Activated naive CD4-positive, alpha-beta T cell treated with anti-CD3 and anti-CD28 coated beads, Interleukin-2, amount 50 U/mL, for 72 hours (primary cell): ENCODE results near the gene RIMS4. TPM values are rescaled to one million over a fixed set of nuclear protein-coding genes. Genes with fewer than 3 reads are reported as not detected.
A peak's percentile ranks its signal among the peaks of the same experiment; 100 is the strongest.

Experiments used
- ATAC-seq, 2 donors: fragments of 150-1000 bp; cut with Tn5 transposase; 2 replicates each; pipeline ENCODE4 v1.10.0; 2021; ENCODE audit warnings: mild to moderate bottlenecking in 2 of 2, moderate library complexity in 2 of 2
- DNase-seq, 2 donors: peaks; one replicate each; pipeline ENCODE4 v3.0.0; 2021 to 2022; ENCODE audit warnings: low spot score in 2 of 2
- H3K27ac Mint-ChIP-seq, 2 donors: one replicate each; pipeline ENCODE4 v1.8.0; 2022; ENCODE audit warnings: mild to moderate bottlenecking in 2 of 2, mixed read lengths in 2 of 2
- H3K36me3 Mint-ChIP-seq, 2 donors: one replicate each; pipeline ENCODE4 v1.8.0; 2022; ENCODE audit warnings: mixed read lengths in 2 of 2
- H3K9me3 Mint-ChIP-seq, 2 donors: one replicate each; pipeline ENCODE4 v1.8.0; 2022; ENCODE audit warnings: mixed read lengths in 2 of 2
- total RNA-seq, 2 donors: library from RNA; stranded (reverse); gene quantifications; one replicate each; pipeline ENCODE4 v1.2.3, GENCODE V29; 2022

RIMS4 gene
- total RNA-seq, 2 donors from 2014 or later, result 0.18 TPM; not detected in 1

- DNase-seq (no peak), ATAC-seq (no peak)
- Mint-ChIP-seq H3K36me3 (no peaks in the 10 kb centered on the region), H3K27ac (no peak overlapping the region), H3K9me3 (no peaks in the 10 kb centered on the region)
Measured at GRCh38 chr20:44743080-44743701, 67.2 kb downstream of the RIMS4 start.

DNA sequence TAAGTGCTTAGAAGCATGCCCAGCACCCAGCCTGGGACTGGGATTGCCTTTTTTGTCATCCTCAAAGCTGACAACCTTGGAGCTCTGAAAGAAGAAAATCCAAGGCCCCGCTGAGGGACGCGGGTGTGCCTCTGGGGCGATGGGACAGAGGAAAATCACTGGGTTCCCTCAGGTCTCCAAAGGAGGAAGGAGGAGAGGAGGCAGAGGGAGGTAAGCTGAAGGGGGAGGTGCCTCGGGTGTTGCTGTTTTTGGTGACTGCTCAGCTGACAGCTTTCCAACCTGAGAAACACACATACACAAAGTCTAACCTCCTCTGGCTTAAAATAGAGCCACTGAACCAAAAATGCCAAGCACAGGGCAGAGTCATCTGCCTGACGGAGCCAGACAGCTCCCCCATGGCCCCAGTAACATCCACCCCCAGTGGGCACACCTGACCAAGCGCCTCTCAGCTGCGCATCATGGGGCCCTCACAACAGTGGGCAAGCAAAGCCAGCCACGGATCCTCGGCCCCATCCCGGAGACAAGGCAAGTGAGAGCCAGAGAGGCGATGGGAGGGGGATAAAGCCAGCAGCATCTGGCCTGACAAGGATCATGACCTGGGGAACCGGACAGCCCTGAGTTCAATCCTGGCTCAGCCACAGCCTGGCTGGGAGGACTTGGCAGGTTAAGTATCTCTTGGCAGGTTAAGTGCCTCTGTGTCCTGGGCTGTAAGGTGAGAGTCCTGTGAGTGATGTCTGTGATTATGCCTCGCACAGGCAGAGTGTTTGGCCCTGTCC, 67.9 kb downstream of the RIMS4 start:
- ATAC-seq (no peak), DNase-seq (no peak)
- Mint-ChIP-seq H3K36me3 (no peaks in the 10 kb centered on the region), H3K9me3 (peaks cover 0 to 2% of the 10 kb centered on the region in 2 donors), H3K27ac (no peak overlapping the region)

GRCh38 chr20:44739942-44740341, 70.4 kb downstream of the RIMS4 start:
- Mint-ChIP-seq H3K27ac (no peak overlapping the region), H3K9me3 (peaks cover 9 to 10% of the 10 kb centered on the region in 2 donors), H3K36me3 (peaks cover 12 to 16% of the 10 kb centered on the region in 2 donors)
- no peak for DNase-seq
- ATAC-seq, result no peak

- Mint-ChIP-seq H3K36me3 (peaks cover 12 to 16% of the 10 kb centered on the region in 2 donors), H3K9me3 (peaks cover 9 to 10% of the 10 kb centered on the region in 2 donors), H3K27ac (peak overlapping the region in 1 of 2 donors; percentile 24)
- DNase-seq, result peak; percentile 61 to 64
- peak; percentile 84 to 88 for ATAC-seq
Measured at GRCh38 chr20:44738813-44739477, 71.4 kb downstream of the RIMS4 start.

DNA sequence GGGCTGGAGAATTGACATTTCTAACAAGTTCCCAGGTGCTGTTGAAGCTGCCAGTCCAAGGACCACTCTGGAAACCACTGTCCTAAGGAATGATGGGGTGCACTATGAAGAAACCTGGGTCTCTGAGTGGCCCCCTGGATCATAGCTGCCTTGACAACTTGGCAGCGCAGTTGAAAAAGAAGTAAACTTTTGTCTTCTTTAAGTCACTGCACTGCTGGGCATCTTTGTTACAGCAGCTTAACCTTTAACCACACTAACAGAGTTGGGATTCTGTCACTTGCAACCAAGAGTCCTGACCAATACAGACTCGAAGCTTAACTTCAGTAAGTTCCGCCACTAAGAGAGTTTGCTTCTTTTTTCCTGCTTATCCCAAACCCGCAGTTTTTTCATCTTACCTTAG, 73.2 kb downstream of the RIMS4 start:
- Mint-ChIP-seq H3K27ac (peak overlapping the region in 1 of 2 donors; percentile 87), H3K9me3 (peaks cover 9 to 10% of the 10 kb centered on the region in 2 donors), H3K36me3 (peaks cover 12 to 16% of the 10 kb centered on the region in 2 donors)
- ATAC-seq (no peak), DNase-seq (no peak)

GRCh38 chr20:44736170-44737021, 74.0 kb downstream of the RIMS4 start:
- Mint-ChIP-seq H3K36me3 (peaks cover 12 to 16% of the 10 kb centered on the region in 2 donors), H3K9me3 (peaks cover 9 to 10% of the 10 kb centered on the region in 2 donors), H3K27ac (peak overlapping the region in 1 of 2 donors; percentile 87)
- DNase-seq (no peak), ATAC-seq (peak; percentile 52 to 73)

DNA sequence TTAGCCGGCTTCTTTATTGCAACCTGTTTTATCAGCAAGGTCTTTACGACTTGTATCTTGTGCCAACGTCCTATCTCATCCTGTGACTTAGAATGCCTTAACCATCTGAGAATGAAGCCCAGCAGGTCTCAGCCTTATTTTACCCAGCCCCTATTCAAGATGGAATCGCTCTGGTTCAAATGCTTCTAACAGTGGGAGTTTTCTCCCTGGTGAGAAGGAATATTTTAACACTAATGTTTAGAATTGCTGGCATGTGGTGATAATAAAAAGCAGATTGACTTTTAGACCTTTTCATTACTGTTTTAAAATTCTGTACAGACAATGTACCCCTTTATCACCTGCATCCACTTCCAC, 74.6 kb downstream of the RIMS4 start:
- peaks cover 12 to 16% of the 10 kb centered on the region in 2 donors for H3K36me3 Mint-ChIP-seq
- DNase-seq (no peak), ATAC-seq (no peak)

DNA sequence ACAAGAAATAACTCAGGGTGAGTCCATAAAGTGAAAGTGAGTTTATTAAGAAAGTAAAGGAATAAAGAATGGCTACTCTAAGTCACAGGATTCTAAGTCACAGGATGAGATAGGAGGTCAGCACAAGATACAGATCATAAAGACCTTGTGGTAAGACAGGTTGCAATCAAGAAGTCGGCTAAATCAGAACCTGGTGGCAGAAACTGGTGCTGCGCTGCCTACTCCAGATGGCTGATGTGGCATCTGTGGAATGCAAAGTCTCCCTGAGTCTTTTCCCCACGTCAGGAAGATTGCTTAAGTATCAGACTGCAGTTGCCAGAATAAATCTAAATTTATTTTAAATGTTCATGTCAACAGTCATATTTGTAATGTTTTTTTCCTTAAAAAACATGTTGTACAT, 75.4 kb downstream of the RIMS4 start:
- H3K9me3 Mint-ChIP-seq, result peaks cover 9 to 10% of the 10 kb centered on the region in 2 donors
- peaks cover 12 to 16% of the 10 kb centered on the region in 2 donors for H3K36me3 Mint-ChIP-seq
- no peak overlapping the region for H3K27ac Mint-ChIP-seq
- DNase-seq (no peak), ATAC-seq (no peak)

More for the DNA sequence above, 74.6 kb downstream of the RIMS4 start:
- peak overlapping the region in 1 of 2 donors; percentile 87 for H3K27ac Mint-ChIP-seq
- H3K9me3 Mint-ChIP-seq, result peaks cover 9 to 10% of the 10 kb centered on the region in 2 donors

DNA sequence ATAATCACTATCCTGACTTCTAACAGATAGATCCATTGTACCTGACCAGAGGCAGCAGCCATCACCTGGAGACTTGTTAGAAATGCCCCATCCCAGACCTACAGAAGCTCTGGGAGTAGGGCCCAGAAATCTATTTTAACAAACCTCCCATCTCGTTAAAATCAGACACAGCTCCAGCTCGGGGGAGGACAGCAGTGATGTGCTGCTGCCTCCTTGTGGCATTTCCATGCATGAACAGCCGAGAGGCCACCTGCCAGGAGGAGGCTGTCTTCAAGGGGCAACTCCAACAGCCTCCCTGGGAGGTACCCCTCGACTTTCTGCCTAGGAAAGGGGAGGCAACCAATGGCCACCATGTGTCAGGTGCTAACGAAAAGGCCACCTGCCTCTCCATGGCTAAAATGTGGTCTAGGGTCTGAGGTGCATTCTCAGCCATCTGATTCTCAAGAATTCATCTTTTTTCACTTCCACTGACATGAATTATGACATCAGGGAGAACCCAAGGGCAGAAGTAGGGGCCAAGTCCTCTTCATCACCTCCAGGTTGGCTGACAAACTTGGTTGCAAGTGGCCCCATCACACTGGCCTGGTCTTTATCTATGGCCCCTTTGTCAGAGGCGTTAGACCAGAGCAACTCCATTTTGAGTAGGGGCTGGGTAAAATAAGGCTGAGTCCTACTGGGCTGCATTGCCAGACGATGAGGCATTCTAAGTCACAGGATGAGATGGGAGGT, 76.8 kb downstream of the RIMS4 start:
- peak overlapping the region; percentile 47 to 67 for H3K27ac Mint-ChIP-seq

DNA sequence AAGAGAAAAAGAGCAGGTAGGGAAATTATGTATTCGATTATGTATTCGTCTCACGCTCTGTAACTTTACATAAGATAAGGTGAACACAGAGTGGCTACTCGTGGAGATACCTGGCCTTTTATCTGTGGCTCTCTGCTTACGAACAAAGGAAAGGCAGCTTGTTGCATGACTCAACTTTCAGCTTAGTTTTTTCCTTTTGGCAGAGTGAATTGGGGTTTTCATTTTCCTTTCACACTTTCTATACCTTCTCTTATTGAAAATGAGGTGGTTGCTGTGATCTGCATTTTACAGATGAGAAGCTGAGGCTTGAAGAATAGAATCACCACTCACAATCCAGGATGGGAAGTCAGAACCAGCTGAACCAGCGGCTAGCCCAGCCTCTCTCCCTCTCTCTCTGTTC, 78.0 kb downstream of the RIMS4 start:
- Mint-ChIP-seq H3K27ac (peak overlapping the region; percentile 67 to 77), H3K9me3 (peaks cover 6 to 9% of the 10 kb centered on the region in 2 donors), H3K36me3 (peaks cover 12 to 14% of the 10 kb centered on the region in 2 donors)
- ATAC-seq (peak; percentile 57 to 81), DNase-seq (no peak)

More for the DNA sequence above, 76.8 kb downstream of the RIMS4 start:
- ATAC-seq (peak; percentile 30 to 58), DNase-seq (peak in 1 of 2 donors; percentile 67)
- peaks cover 12 to 16% of the 10 kb centered on the region in 2 donors for H3K36me3 Mint-ChIP-seq
- H3K9me3 Mint-ChIP-seq, result peaks cover 9 to 10% of the 10 kb centered on the region in 2 donors

GRCh38 chr20:44731657-44732056, 78.7 kb downstream of the RIMS4 start:
- Mint-ChIP-seq H3K27ac (no peak overlapping the region), H3K36me3 (peaks cover 8% of the 10 kb centered on the region in 2 donors), H3K9me3 (peaks cover 5 to 6% of the 10 kb centered on the region in 2 donors)
- DNase-seq (no peak), ATAC-seq (no peak)

DNA sequence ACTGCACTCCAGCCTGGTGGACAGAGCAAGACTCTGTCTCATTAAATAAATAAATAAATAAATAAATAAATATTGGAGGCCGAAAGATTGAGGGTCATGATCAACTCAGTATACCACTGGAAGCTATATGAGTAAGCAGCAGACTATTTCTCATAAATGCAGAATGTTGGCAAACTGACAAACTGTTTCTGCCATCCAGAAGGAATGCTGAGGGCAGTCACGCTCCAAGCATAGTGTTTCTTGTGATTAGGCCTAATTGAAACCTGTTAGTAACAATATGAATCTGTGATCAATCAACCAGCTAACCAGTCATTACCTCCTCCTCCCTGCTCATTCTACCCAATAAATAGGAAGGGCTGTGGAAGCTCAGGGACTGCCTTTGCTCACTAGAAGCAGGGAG, 79.9 kb downstream of the RIMS4 start:
- Mint-ChIP-seq H3K36me3 (no peaks in the 10 kb centered on the region), H3K9me3 (no peaks in the 10 kb centered on the region), H3K27ac (no peak overlapping the region)
- ATAC-seq (no peak), DNase-seq (no peak)

DNA sequence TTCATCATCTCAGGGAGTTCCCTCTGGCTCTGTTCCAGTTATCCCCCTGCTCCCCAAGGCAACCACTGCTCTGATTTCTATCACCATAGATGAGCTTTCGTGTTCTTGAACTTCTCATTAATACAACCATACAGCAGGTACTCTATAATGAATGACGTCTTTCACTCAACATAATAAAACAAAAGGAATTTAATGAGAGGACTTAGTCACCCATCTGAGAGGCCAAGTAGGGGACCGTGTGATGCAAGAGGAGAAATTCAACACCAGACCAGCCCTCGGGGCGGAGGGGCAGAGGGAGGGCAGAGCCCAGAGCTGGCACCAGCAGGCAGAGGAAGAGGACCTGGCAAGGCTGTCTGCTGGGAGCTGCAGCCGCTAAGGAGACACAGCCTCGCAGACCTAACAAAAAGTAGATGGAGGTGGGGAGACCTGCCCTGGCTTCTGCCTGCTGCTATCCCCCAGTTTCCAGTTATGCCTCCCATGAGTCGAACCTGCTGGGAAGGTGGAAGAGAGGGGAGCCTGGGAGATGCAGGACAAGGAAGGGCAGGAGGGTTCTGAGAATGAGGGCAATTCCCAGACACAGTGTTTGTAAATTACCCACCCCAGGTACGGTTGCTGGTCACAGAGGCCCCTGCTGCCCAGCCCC, 81.4 kb downstream of the RIMS4 start:
- DNase-seq (no peak), ATAC-seq (no peak)
- Mint-ChIP-seq H3K36me3 (no peaks in the 10 kb centered on the region), H3K27ac (no peak overlapping the region), H3K9me3 (no peaks in the 10 kb centered on the region)

DNA sequence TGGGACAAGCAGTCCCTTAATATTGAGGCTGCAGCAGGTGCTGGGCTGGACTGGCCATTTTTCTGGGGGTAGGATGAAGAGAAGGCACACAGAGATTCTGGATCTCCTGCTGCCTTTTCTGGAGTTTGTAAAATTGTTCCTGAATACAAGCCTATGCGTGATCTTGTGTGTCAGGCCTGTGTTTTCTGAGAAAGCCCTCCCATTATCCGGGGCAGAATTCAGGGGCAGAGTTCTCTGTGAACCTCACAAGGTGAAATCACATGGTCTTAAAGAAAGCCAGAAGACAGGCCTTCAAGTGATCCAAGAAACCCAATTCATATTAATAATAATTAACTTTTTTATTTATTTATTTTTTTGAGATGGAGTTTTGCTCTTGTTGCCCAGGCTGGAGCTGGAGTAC, 82.7 kb downstream of the RIMS4 start:
- Mint-ChIP-seq H3K36me3 (no peaks in the 10 kb centered on the region), H3K9me3 (no peaks in the 10 kb centered on the region), H3K27ac (no peak overlapping the region)
- DNase-seq (no peak), ATAC-seq (no peak)

DNA sequence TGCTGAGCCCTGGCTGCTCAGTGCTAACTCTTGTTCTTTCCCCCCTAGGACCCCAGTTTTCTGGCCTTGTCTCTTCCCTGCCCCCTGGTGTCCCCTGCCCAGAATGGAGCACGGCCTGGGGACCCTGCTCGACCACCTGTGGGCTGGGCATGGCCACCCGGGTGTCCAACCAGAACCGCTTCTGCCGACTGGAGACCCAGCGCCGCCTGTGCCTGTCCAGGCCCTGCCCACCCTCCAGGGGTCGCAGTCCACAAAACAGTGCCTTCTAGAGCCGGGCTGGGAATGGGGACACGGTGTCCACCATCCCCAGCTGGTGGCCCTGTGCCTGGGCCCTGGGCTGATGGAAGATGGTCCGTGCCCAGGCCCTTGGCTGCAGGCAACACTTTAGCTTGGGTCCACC, 83.3 kb downstream of the RIMS4 start:
- H3K9me3 Mint-ChIP-seq, result no peaks in the 10 kb centered on the region
- no peak overlapping the region for H3K27ac Mint-ChIP-seq
- H3K36me3 Mint-ChIP-seq, result no peaks in the 10 kb centered on the region
- DNase-seq, result no peak
- ATAC-seq, result no peak
